ENCODE measurements around the gene VAX1. TPM values are rescaled to one million over a fixed set of nuclear protein-coding genes. Genes with fewer than 3 reads are reported as not detected.

VAX1 gene
- total RNA-seq, 1 experiment from 2014 or later, result 0.04 TPM

DNA sequence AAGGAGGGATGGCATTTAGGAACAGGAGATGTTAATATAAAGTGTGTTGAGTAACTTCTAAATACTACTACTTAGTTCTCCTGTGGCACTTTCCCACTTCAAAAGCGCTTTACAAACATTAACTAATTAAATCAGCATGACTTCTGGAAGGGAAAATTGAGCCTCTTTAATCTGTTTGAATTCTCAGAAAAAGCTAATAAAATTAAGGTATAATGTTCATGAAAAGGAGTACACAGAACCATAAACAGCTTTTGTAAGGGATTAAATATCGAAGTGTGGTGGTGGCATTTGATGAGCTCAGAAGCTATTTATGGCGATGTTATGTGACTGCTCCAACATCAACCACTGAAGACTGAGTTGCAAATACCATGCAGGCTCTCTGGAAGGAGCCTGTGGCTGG, 10.2 kb upstream of the VAX1 start:
- ATAC-seq (no peak), DNase-seq (ENCODE audit: low spot score) (no peak)
- Mint-ChIP-seq H3K4me3 (no peak overlapping the region), H3K36me3 (peaks cover 9% of the 10 kb centered on the region), H3K4me1 (no peaks in the 10 kb centered on the region), H3K27ac (no peak overlapping the region), H3K9me3 (peaks cover 11% of the 10 kb centered on the region), H3K27me3 (ENCODE audit: low read depth) (peaks cover 100% of the 10 kb centered on the region)
- no peak for TF ChIP-seq NFE2L1 (CRISPR knock-in tag; IDR thresholded peaks at IDR 0.05)
- no peak for TF ChIP-seq ESRRA (CRISPR knock-in tag; IDR thresholded peaks at IDR 0.05; ENCODE audit: borderline replicate concordance)
- TF ChIP-seq, protein P1, sequence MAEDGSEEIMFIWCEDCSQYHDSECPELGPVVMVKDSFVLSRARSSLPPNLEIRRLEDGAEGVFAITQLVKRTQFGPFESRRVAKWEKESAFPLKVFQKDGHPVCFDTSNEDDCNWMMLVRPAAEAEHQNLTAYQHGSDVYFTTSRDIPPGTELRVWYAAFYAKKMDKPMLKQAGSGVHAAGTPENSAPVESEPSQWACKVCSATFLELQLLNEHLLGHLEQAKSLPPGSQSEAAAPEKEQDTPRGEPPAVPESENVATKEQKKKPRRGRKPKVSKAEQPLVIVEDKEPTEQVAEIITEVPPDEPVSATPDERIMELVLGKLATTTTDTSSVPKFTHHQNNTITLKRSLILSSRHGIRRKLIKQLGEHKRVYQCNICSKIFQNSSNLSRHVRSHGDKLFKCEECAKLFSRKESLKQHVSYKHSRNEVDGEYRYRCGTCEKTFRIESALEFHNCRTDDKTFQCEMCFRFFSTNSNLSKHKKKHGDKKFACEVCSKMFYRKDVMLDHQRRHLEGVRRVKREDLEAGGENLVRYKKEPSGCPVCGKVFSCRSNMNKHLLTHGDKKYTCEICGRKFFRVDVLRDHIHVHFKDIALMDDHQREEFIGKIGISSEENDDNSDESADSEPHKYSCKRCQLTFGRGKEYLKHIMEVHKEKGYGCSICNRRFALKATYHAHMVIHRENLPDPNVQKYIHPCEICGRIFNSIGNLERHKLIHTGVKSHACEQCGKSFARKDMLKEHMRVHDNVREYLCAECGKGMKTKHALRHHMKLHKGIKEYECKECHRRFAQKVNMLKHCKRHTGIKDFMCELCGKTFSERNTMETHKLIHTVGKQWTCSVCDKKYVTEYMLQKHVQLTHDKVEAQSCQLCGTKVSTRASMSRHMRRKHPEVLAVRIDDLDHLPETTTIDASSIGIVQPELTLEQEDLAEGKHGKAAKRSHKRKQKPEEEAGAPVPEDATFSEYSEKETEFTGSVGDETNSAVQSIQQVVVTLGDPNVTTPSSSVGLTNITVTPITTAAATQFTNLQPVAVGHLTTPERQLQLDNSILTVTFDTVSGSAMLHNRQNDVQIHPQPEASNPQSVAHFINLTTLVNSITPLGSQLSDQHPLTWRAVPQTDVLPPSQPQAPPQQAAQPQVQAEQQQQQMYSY (CRISPR knock-in tag; IDR thresholded peaks at IDR 0.05), result no peak
- no peak for TF ChIP-seq ZNF232 (CRISPR knock-in tag; IDR thresholded peaks at IDR 0.05)
- TF ChIP-seq, protein P2, sequence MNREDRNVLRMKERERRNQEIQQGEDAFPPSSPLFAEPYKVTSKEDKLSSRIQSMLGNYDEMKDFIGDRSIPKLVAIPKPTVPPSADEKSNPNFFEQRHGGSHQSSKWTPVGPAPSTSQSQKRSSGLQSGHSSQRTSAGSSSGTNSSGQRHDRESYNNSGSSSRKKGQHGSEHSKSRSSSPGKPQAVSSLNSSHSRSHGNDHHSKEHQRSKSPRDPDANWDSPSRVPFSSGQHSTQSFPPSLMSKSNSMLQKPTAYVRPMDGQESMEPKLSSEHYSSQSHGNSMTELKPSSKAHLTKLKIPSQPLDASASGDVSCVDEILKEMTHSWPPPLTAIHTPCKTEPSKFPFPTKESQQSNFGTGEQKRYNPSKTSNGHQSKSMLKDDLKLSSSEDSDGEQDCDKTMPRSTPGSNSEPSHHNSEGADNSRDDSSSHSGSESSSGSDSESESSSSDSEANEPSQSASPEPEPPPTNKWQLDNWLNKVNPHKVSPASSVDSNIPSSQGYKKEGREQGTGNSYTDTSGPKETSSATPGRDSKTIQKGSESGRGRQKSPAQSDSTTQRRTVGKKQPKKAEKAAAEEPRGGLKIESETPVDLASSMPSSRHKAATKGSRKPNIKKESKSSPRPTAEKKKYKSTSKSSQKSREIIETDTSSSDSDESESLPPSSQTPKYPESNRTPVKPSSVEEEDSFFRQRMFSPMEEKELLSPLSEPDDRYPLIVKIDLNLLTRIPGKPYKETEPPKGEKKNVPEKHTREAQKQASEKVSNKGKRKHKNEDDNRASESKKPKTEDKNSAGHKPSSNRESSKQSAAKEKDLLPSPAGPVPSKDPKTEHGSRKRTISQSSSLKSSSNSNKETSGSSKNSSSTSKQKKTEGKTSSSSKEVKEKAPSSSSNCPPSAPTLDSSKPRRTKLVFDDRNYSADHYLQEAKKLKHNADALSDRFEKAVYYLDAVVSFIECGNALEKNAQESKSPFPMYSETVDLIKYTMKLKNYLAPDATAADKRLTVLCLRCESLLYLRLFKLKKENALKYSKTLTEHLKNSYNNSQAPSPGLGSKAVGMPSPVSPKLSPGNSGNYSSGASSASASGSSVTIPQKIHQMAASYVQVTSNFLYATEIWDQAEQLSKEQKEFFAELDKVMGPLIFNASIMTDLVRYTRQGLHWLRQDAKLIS (CRISPR knock-in tag; IDR thresholded peaks at IDR 0.05; ENCODE audit: borderline replicate concordance), result no peak
- TF ChIP-seq, protein P3, sequence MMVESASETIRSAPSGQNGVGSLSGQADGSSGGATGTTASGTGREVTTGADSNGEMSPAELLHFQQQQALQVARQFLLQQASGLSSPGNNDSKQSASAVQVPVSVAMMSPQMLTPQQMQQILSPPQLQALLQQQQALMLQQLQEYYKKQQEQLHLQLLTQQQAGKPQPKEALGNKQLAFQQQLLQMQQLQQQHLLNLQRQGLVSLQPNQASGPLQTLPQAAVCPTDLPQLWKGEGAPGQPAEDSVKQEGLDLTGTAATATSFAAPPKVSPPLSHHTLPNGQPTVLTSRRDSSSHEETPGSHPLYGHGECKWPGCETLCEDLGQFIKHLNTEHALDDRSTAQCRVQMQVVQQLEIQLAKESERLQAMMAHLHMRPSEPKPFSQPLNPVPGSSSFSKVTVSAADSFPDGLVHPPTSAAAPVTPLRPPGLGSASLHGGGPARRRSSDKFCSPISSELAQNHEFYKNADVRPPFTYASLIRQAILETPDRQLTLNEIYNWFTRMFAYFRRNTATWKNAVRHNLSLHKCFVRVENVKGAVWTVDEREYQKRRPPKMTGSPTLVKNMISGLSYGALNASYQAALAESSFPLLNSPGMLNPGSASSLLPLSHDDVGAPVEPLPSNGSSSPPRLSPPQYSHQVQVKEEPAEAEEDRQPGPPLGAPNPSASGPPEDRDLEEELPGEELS (CRISPR knock-in tag; IDR thresholded peaks at IDR 0.05), result no peak
- TF ChIP-seq GRHL2 (CRISPR knock-in tag; IDR thresholded peaks at IDR 0.05; ENCODE audit: insufficient replicate concordance, severe bottlenecking), result no peak
- no peak for TF ChIP-seq CREB1 (CRISPR knock-in tag; IDR thresholded peaks at IDR 0.05)
- TF ChIP-seq ZNF121 (CRISPR knock-in tag; IDR thresholded peaks at IDR 0.05), result no peak
- TF ChIP-seq, protein P4, sequence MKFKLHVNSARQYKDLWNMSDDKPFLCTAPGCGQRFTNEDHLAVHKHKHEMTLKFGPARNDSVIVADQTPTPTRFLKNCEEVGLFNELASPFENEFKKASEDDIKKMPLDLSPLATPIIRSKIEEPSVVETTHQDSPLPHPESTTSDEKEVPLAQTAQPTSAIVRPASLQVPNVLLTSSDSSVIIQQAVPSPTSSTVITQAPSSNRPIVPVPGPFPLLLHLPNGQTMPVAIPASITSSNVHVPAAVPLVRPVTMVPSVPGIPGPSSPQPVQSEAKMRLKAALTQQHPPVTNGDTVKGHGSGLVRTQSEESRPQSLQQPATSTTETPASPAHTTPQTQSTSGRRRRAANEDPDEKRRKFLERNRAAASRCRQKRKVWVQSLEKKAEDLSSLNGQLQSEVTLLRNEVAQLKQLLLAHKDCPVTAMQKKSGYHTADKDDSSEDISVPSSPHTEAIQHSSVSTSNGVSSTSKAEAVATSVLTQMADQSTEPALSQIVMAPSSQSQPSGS (CRISPR knock-in tag; IDR thresholded peaks at IDR 0.05; ENCODE audit: borderline replicate concordance, low read depth), result no peak
- TF ChIP-seq NR2C2 (CRISPR knock-in tag; IDR thresholded peaks at IDR 0.05), result no peak
- TF ChIP-seq MYBL2 (CRISPR knock-in tag; IDR thresholded peaks at IDR 0.05), result no peak
- TF ChIP-seq TP53 (CRISPR knock-in tag; IDR thresholded peaks at IDR 0.05), result no peak
- no peak for TF ChIP-seq ZNF671 (CRISPR knock-in tag; IDR thresholded peaks at IDR 0.05)
- ChIA-PET POLR2A (no interaction called here), CTCF (interaction anchor here (1.0 to 1.7 kb wide), 4 partner anchors 9 to 68 kb away, joined by 3 to 7 read pairs (median 4); no protein-coding TSS in a partner anchor)

DNA sequence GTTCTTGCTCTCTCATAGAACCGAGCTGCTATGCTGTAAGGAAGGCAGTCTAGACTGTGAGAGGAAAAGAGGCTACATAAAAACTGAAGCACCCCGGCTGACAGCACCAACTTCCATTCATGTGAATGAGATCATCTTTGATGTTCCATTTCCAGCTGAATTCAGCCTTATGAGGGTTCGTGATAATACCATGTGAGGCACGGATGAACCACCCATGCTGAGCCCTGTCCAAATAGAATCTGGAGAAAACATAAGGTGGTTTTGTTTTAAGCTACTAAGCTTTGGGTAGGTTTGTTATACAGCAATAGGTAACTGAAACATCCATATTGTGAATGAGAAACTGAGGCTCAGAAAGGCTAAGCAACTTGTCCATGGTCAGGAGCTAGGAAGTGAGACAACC, 6.9 kb upstream of the VAX1 start:
- H3K36me3 Mint-ChIP-seq, result peaks cover 9% of the 10 kb centered on the region
- H3K9me3 Mint-ChIP-seq, result peaks cover 11% of the 10 kb centered on the region
- peaks cover 3% of the 10 kb centered on the region for H3K4me1 Mint-ChIP-seq
- ChIA-PET POLR2A (no interaction called here), CTCF (interaction anchor here (1.1 kb wide), 1 partner anchor 23 kb away, joined by 3 read pairs; no protein-coding TSS in a partner anchor)
- no peak for ATAC-seq
- peaks cover 100% of the 10 kb centered on the region for H3K27me3 Mint-ChIP-seq (ENCODE audit: low read depth)
- no peak overlapping the region for H3K27ac Mint-ChIP-seq
- DNase-seq (ENCODE audit: low spot score), result no peak
- no peak overlapping the region for H3K4me3 Mint-ChIP-seq
- no peak for TF ChIP-seq PRRX2 (CRISPR knock-in tag; IDR thresholded peaks at IDR 0.05)
- TF ChIP-seq, protein P5, sequence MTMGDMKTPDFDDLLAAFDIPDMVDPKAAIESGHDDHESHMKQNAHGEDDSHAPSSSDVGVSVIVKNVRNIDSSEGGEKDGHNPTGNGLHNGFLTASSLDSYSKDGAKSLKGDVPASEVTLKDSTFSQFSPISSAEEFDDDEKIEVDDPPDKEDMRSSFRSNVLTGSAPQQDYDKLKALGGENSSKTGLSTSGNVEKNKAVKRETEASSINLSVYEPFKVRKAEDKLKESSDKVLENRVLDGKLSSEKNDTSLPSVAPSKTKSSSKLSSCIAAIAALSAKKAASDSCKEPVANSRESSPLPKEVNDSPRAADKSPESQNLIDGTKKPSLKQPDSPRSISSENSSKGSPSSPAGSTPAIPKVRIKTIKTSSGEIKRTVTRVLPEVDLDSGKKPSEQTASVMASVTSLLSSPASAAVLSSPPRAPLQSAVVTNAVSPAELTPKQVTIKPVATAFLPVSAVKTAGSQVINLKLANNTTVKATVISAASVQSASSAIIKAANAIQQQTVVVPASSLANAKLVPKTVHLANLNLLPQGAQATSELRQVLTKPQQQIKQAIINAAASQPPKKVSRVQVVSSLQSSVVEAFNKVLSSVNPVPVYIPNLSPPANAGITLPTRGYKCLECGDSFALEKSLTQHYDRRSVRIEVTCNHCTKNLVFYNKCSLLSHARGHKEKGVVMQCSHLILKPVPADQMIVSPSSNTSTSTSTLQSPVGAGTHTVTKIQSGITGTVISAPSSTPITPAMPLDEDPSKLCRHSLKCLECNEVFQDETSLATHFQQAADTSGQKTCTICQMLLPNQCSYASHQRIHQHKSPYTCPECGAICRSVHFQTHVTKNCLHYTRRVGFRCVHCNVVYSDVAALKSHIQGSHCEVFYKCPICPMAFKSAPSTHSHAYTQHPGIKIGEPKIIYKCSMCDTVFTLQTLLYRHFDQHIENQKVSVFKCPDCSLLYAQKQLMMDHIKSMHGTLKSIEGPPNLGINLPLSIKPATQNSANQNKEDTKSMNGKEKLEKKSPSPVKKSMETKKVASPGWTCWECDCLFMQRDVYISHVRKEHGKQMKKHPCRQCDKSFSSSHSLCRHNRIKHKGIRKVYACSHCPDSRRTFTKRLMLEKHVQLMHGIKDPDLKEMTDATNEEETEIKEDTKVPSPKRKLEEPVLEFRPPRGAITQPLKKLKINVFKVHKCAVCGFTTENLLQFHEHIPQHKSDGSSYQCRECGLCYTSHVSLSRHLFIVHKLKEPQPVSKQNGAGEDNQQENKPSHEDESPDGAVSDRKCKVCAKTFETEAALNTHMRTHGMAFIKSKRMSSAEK (CRISPR knock-in tag; IDR thresholded peaks at IDR 0.05; ENCODE audit: borderline replicate concordance), result no peak
- no peak for TF ChIP-seq ZNF263 (CRISPR knock-in tag; IDR thresholded peaks at IDR 0.05; ENCODE audit: low read depth)
- no peak for TF ChIP-seq OVOL2 (CRISPR knock-in tag; IDR thresholded peaks at IDR 0.05; ENCODE audit: borderline replicate concordance)
- TF ChIP-seq ZNF121 (CRISPR knock-in tag; IDR thresholded peaks at IDR 0.05), result no peak
- TF ChIP-seq FOXJ3 (CRISPR knock-in tag; IDR thresholded peaks at IDR 0.05; ENCODE audit: borderline replicate concordance), result no peak
- no peak for TF ChIP-seq CBFB (CRISPR knock-in tag; IDR thresholded peaks at IDR 0.05; ENCODE audit: low read depth)

All from WTC11 (cell line).